HL-60 (cell line): ENCODE data around the gene FGF23.
"Not testable (repeated sequence)": the region's sequence is repeated elsewhere in the genome, so short reads cannot be mapped to it uniquely, and the experiment has no call there.

ENCODE experiments used
- DNase-seq, 2 experiments: peaks; one replicate each; pipeline ENCODE4 v3.0.0-alpha.2; 2010 to 2020; ENCODE audit warnings: low read depth in 1 of 2, low spot score in 1 of 2
- H3K27ac ChIP-seq: fragments of 250-450 bp; sonication (Bioruptor Pico); replicated peaks from 2 replicates; pipeline ENCODE4 v1.5.1; 2020; ENCODE audit warnings: mild to moderate bottlenecking, moderate library complexity
- H3K27me3 ChIP-seq: fragments of 250-450 bp; sonication (Bioruptor Pico); 2 replicates; pipeline ENCODE4 v1.5.1; 2021; ENCODE audit warnings: mild to moderate bottlenecking, moderate library complexity; ENCODE audit not compliant: insufficient read depth, poor library complexity, severe bottlenecking
- H3K4me3 ChIP-seq: replicated peaks from 2 replicates; pipeline ENCODE4 v1.5.1; 2011; ENCODE audit warnings: mild to moderate bottlenecking, control low read depth, low read length; ENCODE audit not compliant: insufficient read depth
- CTCF ChIP-seq: IDR thresholded peaks from one replicate; pipeline ENCODE4 v1.5.1; 2011; ENCODE audit warnings: low read length, control low read depth, inconsistent platforms; ENCODE audit not compliant: insufficient read depth
- GABPA ChIP-seq: IDR thresholded peaks from 2 replicates; pipeline ENCODE4 v1.6.1; 2012; ENCODE audit warnings: low read depth
- POLR2AphosphoS5 ChIP-seq: IDR thresholded peaks from 2 replicates; pipeline ENCODE4 v1.6.1; 2012; ENCODE audit warnings: low read depth
- REST ChIP-seq: IDR thresholded peaks from 2 replicates; pipeline ENCODE4 v1.6.1; 2012; ENCODE audit warnings: low read depth; ENCODE audit not compliant: insufficient replicate concordance
- SPI1 ChIP-seq: IDR thresholded peaks from 2 replicates; pipeline ENCODE4 v1.6.1; 2012; ENCODE audit warnings: low read depth, mild to moderate bottlenecking, borderline replicate concordance

The FGF23 gene

GRCh38 chr12:4416276-4416675, 36.8 kb upstream of the FGF23 start:
- no peak for DNase-seq
- Histone ChIP-seq H3K27ac (no peak overlapping the region), H3K27me3 (peaks cover 2% of the 10 kb centered on the region), H3K4me3 (no peak overlapping the region)
- no peak for TF ChIP-seq SPI1
- no peak for TF ChIP-seq REST
- no peak for TF ChIP-seq GABPA
- no peak for TF ChIP-seq CTCF
- no peak for TF ChIP-seq POLR2AphosphoS5

- Histone ChIP-seq H3K4me3 (no peak overlapping the region), H3K27ac (no peak overlapping the region), H3K27me3 (peaks cover 2% of the 10 kb centered on the region)
- no peak for TF ChIP-seq SPI1
- no peak for TF ChIP-seq CTCF
- TF ChIP-seq POLR2AphosphoS5: no peak
- no peak for TF ChIP-seq GABPA
- no peak for TF ChIP-seq REST
- DNase-seq: no peak
Observed at GRCh38 chr12:4412465-4412864, 33.0 kb upstream of the FGF23 start.

- no peak for TF ChIP-seq SPI1
- DNase-seq: no peak
- H3K4me3 ChIP-seq: no peak overlapping the region
- no peak overlapping the region for H3K27ac ChIP-seq
- H3K27me3 ChIP-seq: peaks cover 2% of the 10 kb centered on the region
Observed at GRCh38 chr12:4412056-4412455, 32.5 kb upstream of the FGF23 start.

GRCh38 chr12:4407136-4407535, 27.6 kb upstream of the FGF23 start:
- no peak overlapping the region for H3K4me3 ChIP-seq
- DNase-seq: no peak
- no peak overlapping the region for H3K27ac ChIP-seq
- TF ChIP-seq GABPA (no peak), POLR2AphosphoS5 (no peak), SPI1 (no peak), REST (no peak), CTCF (no peak)
- no peaks in the 10 kb centered on the region for H3K27me3 ChIP-seq

GRCh38 chr12:4404877-4405637, 25.5 kb upstream of the FGF23 start:
- H3K27me3 ChIP-seq, H3K27ac ChIP-seq, DNase-seq, H3K4me3 ChIP-seq: not testable (repeated sequence)
